GM23338 (cell line): ENCODE results near the gene FAM111B. TPM values are rescaled to one million over a fixed set of nuclear protein-coding genes. Genes with fewer than 3 reads are reported as not detected.
"Not testable (repeated sequence)": the region's sequence is repeated elsewhere in the genome, so short reads cannot be mapped to it uniquely, and the experiment has no call there.

ENCODE experiments used
- ATAC-seq: fragments of 200-7000 bp; cut with Tn5 transposase; 3 replicates; pipeline ENCODE4 v1.9.1; 2020
- DNase-seq: peaks from one replicate; pipeline ENCODE4 v3.0.0-alpha.2; 2015; ENCODE audit warnings: low spot score
- H2AFZ ChIP-seq: fragments of 200-600 bp; sonication (generic); 2 replicates; pipeline ENCODE4 v1.8.0; 2016; ENCODE audit warnings: antibody characterized with exemption, mild to moderate bottlenecking, moderate library complexity
- H3F3A ChIP-seq: fragments of 200-600 bp; sonication (generic); replicated peaks from 2 replicates; pipeline ENCODE4 v1.8.0; 2017; ENCODE audit warnings: antibody characterized with exemption, mixed run types, low read depth
- H3K27ac ChIP-seq: fragments of 200-600 bp; sonication (generic); 2 replicates; pipeline ENCODE4 v1.6.1; 2016; ENCODE audit warnings: low read depth
- H3K27me3 ChIP-seq: fragments of 200-600 bp; sonication (generic); 2 replicates; pipeline ENCODE4 v1.8.0; 2016; ENCODE audit warnings: mild to moderate bottlenecking, mixed run types, moderate library complexity; ENCODE audit not compliant: insufficient read depth
- H3K36me3 ChIP-seq: fragments of 200-600 bp; sonication (generic); 2 replicates; pipeline ENCODE4 v1.8.0; 2016; ENCODE audit warnings: mild to moderate bottlenecking; ENCODE audit not compliant: insufficient read depth
- H3K4me1 ChIP-seq: fragments of 200-600 bp; sonication (generic); 2 replicates; pipeline ENCODE4 v1.8.0; 2016; ENCODE audit warnings: mild to moderate bottlenecking, moderate library complexity; ENCODE audit not compliant: insufficient read depth
- H3K4me2 ChIP-seq: fragments of 200-600 bp; sonication (generic); 2 replicates; pipeline ENCODE4 v1.7.1; 2017; ENCODE audit warnings: mixed run types
- H3K4me3 ChIP-seq: fragments of 200-600 bp; sonication (generic); 2 replicates; pipeline ENCODE4 v1.6.1; 2016; ENCODE audit warnings: mixed run types
- H3K79me2 ChIP-seq: fragments of 200-600 bp; sonication (generic); replicated peaks from 2 replicates; pipeline ENCODE4 v1.8.0; 2017; ENCODE audit warnings: mild to moderate bottlenecking; ENCODE audit not compliant: insufficient read depth
- H3K9me2 ChIP-seq: fragments of 200-600 bp; sonication (generic); 2 replicates; pipeline ENCODE4 v1.8.0; 2017; ENCODE audit not compliant: insufficient read depth
- H4K20me1 ChIP-seq: fragments of 200-600 bp; sonication (generic); replicated peaks from 2 replicates; pipeline ENCODE4 v1.8.0; 2017; ENCODE audit warnings: mild to moderate bottlenecking; ENCODE audit not compliant: insufficient read depth
- H3K27ac Mint-ChIP-seq: 2 replicates; pipeline ENCODE4 v1.8.0; 2020; ENCODE audit warnings: inconsistent platforms, mild to moderate bottlenecking, moderate library complexity, mixed read lengths
- H3K27me3 Mint-ChIP-seq: 3 replicates; pipeline ENCODE4 v1.8.0; 2022; ENCODE audit warnings: low read depth, mild to moderate bottlenecking, moderate library complexity, mixed read lengths, inconsistent platforms; ENCODE audit not compliant: insufficient read depth, poor library complexity
- H3K36me3 Mint-ChIP-seq: 3 replicates; pipeline ENCODE4 v1.8.0; 2021; ENCODE audit warnings: low read depth, mild to moderate bottlenecking, inconsistent platforms, moderate library complexity, mixed read lengths
- H3K4me1 Mint-ChIP-seq: 3 replicates; pipeline ENCODE4 v1.8.0; 2020; ENCODE audit warnings: mild to moderate bottlenecking, inconsistent platforms, mixed read lengths
- H3K4me3 Mint-ChIP-seq: 3 replicates; pipeline ENCODE4 v1.8.0; 2021; ENCODE audit warnings: moderate library complexity, mild to moderate bottlenecking, inconsistent platforms, mixed read lengths
- H3K9me3 Mint-ChIP-seq: 3 replicates; pipeline ENCODE4 v1.8.0; 2020; ENCODE audit warnings: moderate library complexity, mild to moderate bottlenecking, inconsistent platforms, mixed read lengths
- EZH2 ChIP-seq: fragments of 200-600 bp; sonication (generic); IDR thresholded peaks from one replicate; pipeline ENCODE4 v1.8.0; 2017; ENCODE audit warnings: antibody characterized with exemption, mild to moderate bottlenecking, low read depth; ENCODE audit not compliant: unreplicated experiment
- EZH2phosphoT487 ChIP-seq: fragments of 200-600 bp; sonication (generic); IDR thresholded peaks from one replicate; pipeline ENCODE4 v1.8.1; 2018; ENCODE audit warnings: antibody characterized with exemption; ENCODE audit not compliant: unreplicated experiment
- POLR2AphosphoS5 ChIP-seq: IDR thresholded peaks from 2 replicates; pipeline ENCODE4 v1.6.1; 2016; ENCODE audit warnings: antibody characterized with exemption, low read depth
- STAT1 ChIP-seq: IDR thresholded peaks from one replicate; pipeline ENCODE4 v1.6.1; 2016; ENCODE audit warnings: antibody characterized with exemption; ENCODE audit not compliant: unreplicated experiment
- ZNF331 ChIP-seq: fragments of 250-450 bp; sonication (Bioruptor Pico); IDR thresholded peaks from 2 replicates; pipeline ENCODE4 v1.5.0; 2020; ENCODE audit warnings: low read depth, mild to moderate bottlenecking, moderate library complexity
- polyA plus RNA-seq: library from polyadenylated mRNA; unstranded; fragments of >200 nt; fragmentation: Nextera tagmentation; extraction: Ambion mirVana; gene quantifications from 2 replicates; pipeline ENCODE4 v1.2.1, GENCODE V29; 2016
- total RNA-seq: library from RNA; depleted of rRNA; stranded (reverse); fragments of >200 nt; shearing (Covaris generic); gene quantifications from 2 replicates; pipeline ENCODE4 v1.2.3, GENCODE V29; 2014

Gene FAM111B
- total and polyA plus RNA-seq, 2 experiments from 2014 or later, result 30.6 to 40.7 TPM

DNA sequence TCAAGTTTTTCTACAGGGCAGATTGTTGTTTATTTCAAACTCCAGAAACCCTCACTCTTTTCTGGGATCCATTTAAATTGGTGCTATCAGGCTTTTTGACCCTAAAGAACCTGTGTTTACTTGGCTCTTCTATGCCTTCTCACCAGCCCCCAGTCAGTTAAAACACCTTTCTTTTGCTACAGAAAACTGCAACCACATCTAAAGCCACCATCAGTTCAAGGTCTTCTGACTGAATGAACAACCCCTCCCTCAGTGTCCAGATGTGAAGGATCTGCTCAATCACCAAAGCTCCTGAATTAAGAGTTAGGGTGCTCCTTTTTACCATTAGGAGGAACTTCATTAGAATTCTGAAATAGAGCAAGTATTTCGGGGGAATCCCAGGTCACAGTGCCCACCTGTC, 28.0 kb upstream of the FAM111B start:
- Histone ChIP-seq H3K27me3 (no peaks in the 10 kb centered on the region), H3K79me2 (no peaks in the 10 kb centered on the region), H3K4me1 (no peaks in the 10 kb centered on the region), H4K20me1 (no peaks in the 10 kb centered on the region), H3K4me3 (no peak overlapping the region), H3F3A (no peaks in the 10 kb centered on the region), H3K9me2 (peaks cover 9% of the 10 kb centered on the region; the same call in 1 of the 2 replicates), H3K27ac (no peak overlapping the region), H3K36me3 (no peaks in the 10 kb centered on the region), H2AFZ (no peak overlapping the region), H3K4me2 (no peak overlapping the region)
- DNase-seq (no peak), ATAC-seq (no peak)
- Mint-ChIP-seq H3K4me3 (no peak overlapping the region), H3K36me3 (no peaks in the 10 kb centered on the region; the same call in 2 of the 3 replicates), H3K27me3 (no peaks in the 10 kb centered on the region), H3K27ac (no peak overlapping the region), H3K4me1 (peaks cover 8% of the 10 kb centered on the region), H3K9me3 (peaks cover 12% of the 10 kb centered on the region; the same call in 2 of the 3 replicates)
- TF ChIP-seq POLR2AphosphoS5 (no peak), EZH2 (no peak), ZNF331 (no peak), EZH2phosphoT487 (no peak), STAT1 (no peak)

DNA sequence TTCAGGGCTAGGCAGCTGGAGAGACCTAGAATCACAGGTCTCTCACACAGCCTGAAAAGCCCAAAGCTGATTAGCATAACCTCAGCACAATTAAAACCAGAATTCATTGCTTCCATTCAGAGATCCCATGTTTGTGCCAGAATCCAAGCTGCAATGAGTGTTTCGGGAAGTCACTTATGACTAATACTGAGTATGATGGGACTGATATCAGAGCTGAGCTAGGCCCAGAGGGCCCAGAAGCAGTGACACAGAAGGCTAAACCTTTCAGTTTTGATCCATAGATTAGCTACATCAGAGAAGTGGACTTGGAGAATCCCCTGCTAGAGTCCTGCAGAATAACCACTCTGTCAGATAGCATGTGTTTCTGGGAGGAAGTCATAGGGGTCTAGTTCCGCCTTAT, 26.6 kb upstream of the FAM111B start:
- not testable (repeated sequence) for H3K36me3 ChIP-seq, H3K27me3 ChIP-seq, H2AFZ ChIP-seq, H3K4me1 ChIP-seq, H3K4me2 ChIP-seq, H3K9me3 Mint-ChIP-seq, H3K36me3 Mint-ChIP-seq, H3K4me1 Mint-ChIP-seq, H3K4me3 ChIP-seq, ATAC-seq, H3F3A ChIP-seq, H3K4me3 Mint-ChIP-seq, DNase-seq, H4K20me1 ChIP-seq, H3K27ac ChIP-seq, H3K27ac Mint-ChIP-seq, H3K79me2 ChIP-seq, H3K9me2 ChIP-seq, H3K27me3 Mint-ChIP-seq

DNA sequence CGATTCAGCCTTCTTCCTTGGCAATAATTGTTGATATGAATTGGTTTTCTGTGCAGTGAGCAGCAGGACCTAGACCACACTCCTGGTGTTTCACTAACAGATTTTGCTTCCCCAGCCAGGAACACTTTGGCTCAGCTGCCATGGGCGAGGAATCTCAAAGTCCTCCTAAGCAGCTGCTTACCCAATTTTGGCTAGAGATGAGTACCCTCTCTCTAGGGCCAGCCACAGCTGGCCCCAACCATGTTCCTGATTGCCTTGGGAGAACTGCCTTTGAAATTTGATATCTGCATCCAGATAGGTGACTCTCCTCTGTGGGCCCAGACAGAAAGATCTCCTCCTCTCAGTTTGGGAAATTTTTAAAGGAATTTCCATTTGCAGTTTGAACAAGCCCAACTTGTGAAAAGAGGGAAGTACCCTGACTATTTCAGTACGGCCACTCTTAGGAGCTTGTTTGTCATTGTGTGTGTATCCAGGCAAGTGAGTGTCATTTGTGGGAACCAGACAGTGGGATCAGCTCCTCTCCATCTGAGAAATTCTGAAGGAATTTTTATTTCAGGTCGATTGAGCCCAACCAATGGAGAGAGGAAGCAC, 25.5 kb upstream of the FAM111B start:
- not testable (repeated sequence) for H2AFZ ChIP-seq, DNase-seq, H3K27me3 Mint-ChIP-seq, H3K27ac ChIP-seq, H3K9me3 Mint-ChIP-seq, H3K36me3 Mint-ChIP-seq, H3K79me2 ChIP-seq, H3K9me2 ChIP-seq, ATAC-seq, H4K20me1 ChIP-seq, H3K4me3 ChIP-seq, H3K36me3 ChIP-seq, H3K4me3 Mint-ChIP-seq, H3K4me1 ChIP-seq, H3K4me2 ChIP-seq, H3K27ac Mint-ChIP-seq, H3F3A ChIP-seq, H3K27me3 ChIP-seq, H3K4me1 Mint-ChIP-seq

DNA sequence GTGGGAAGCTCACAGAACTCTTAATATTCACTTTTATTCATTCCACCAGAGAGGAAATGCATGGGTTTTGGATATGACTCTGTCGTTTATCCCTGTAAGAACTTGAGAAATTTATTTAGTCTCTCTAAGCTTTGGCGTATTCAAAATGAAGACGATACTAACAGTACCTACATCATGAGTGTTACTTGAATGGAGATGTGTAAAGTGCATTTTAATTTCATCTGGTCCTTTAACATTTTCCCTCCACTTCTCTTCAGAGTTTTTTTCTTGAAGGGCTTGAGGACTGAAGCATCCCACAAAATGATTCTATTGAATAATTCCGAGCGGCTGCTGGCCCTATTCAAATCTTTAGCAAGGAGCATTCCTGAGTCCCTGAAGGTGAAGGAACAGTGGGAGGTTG, 21.0 kb upstream of the FAM111B start, which contains the start of gene GLYATL1B:
Gene GLYATL1B (plus strand): TSS at position 301 of the 400 bp plus-strand sequence. CDS start 0 bp downstream, at position 301.
- not testable (repeated sequence) for H3K4me3 Mint-ChIP-seq, H3K9me3 Mint-ChIP-seq, H3K4me1 Mint-ChIP-seq

More for the DNA sequence above, 21.0 kb upstream of the FAM111B start, which contains the start of gene GLYATL1B:
- not testable (repeated sequence) for H3K27ac Mint-ChIP-seq, H3K4me2 ChIP-seq, H3K36me3 Mint-ChIP-seq, H3K36me3 ChIP-seq, H3F3A ChIP-seq, ATAC-seq, DNase-seq, H3K9me2 ChIP-seq, H2AFZ ChIP-seq, H3K27ac ChIP-seq, H3K4me3 ChIP-seq, H3K79me2 ChIP-seq, H3K4me1 ChIP-seq, H3K27me3 Mint-ChIP-seq, H3K27me3 ChIP-seq, H4K20me1 ChIP-seq
